Jurkat, Clone E6-1 (cell line): Measurements from ENCODE around the gene JAKMIP1.

Experiments used
- DNase-seq: peaks from one replicate; pipeline ENCODE4 v3.0.0-alpha.2; 2011; ENCODE audit warnings: low read depth, low spot score
- H3K4me3 ChIP-seq: 2 replicates; pipeline ENCODE4 v1.5.1; 2011; ENCODE audit warnings: mild to moderate bottlenecking, low read length, control low read depth, moderate library complexity

Gene JAKMIP1

GRCh38 chr4:6038711-6039110 lies 161.6 kb downstream of the JAKMIP1 start:
- DNase-seq: no peak
- no peak overlapping the region for H3K4me3 ChIP-seq

GRCh38 chr4:6035786-6036185 lies 164.6 kb downstream of the JAKMIP1 start:
- no peak overlapping the region for H3K4me3 ChIP-seq
- no peak for DNase-seq

GRCh38 chr4:6033381-6033780 lies 167.0 kb downstream of the JAKMIP1 start:
- DNase-seq: no peak

GRCh38 chr4:6032249-6033244 lies 167.8 kb downstream of the JAKMIP1 start:
- no peak for DNase-seq
- no peak overlapping the region for H3K4me3 ChIP-seq

More at GRCh38 chr4:6033381-6033780, 167.0 kb downstream of the JAKMIP1 start:
- no peak overlapping the region for H3K4me3 ChIP-seq

GRCh38 chr4:6031846-6032245 lies 168.5 kb downstream of the JAKMIP1 start:
- no peak for DNase-seq

GRCh38 chr4:6030679-6031078 lies 169.7 kb downstream of the JAKMIP1 start:
- no peak for DNase-seq

More at GRCh38 chr4:6031846-6032245, 168.5 kb downstream of the JAKMIP1 start:
- H3K4me3 ChIP-seq: no peak overlapping the region

GRCh38 chr4:6029254-6029653 lies 171.1 kb downstream of the JAKMIP1 start:
- H3K4me3 ChIP-seq: no peak overlapping the region
- no peak for DNase-seq

More at GRCh38 chr4:6030679-6031078, 169.7 kb downstream of the JAKMIP1 start:
- no peak overlapping the region for H3K4me3 ChIP-seq

GRCh38 chr4:6028168-6028567 lies 172.2 kb downstream of the JAKMIP1 start:
- no peak for DNase-seq
- H3K4me3 ChIP-seq: no peak overlapping the region

- H3K4me3 ChIP-seq: no peak overlapping the region
- DNase-seq: no peak
Measured at GRCh38 chr4:6027392-6027791, 173.0 kb downstream of the JAKMIP1 start.

GRCh38 chr4:6024313-6024960 lies 175.9 kb downstream of the JAKMIP1 start:
- no peak overlapping the region for H3K4me3 ChIP-seq
- DNase-seq: no peak

- DNase-seq: no peak
Measured at GRCh38 chr4:6023731-6024130, 176.6 kb downstream of the JAKMIP1 start.

GRCh38 chr4:6022607-6023288 lies 177.6 kb downstream of the JAKMIP1 start:
- H3K4me3 ChIP-seq: no peak overlapping the region
- no peak for DNase-seq

More at GRCh38 chr4:6023731-6024130, 176.6 kb downstream of the JAKMIP1 start:
- H3K4me3 ChIP-seq: no peak overlapping the region

GRCh38 chr4:6021831-6022606 lies 178.3 kb downstream of the JAKMIP1 start:
- DNase-seq: no peak
- H3K4me3 ChIP-seq: no peak overlapping the region

GRCh38 chr4:6020613-6021012 lies 179.7 kb downstream of the JAKMIP1 start:
- no peak overlapping the region for H3K4me3 ChIP-seq
- DNase-seq: no peak

GRCh38 chr4:6019316-6020263 lies 180.8 kb downstream of the JAKMIP1 start:
- DNase-seq: peak; percentile 39

GRCh38 chr4:6018331-6018730 lies 182.0 kb downstream of the JAKMIP1 start, which contains the start of gene C4orf50:
Gene C4orf50 (minus strand): TSS chr4:6018431.
- no peak within 1 kb of the TSS for H3K4me3 ChIP-seq
- DNase-seq: no peak

More at GRCh38 chr4:6019316-6020263, 180.8 kb downstream of the JAKMIP1 start:
- no peak overlapping the region for H3K4me3 ChIP-seq

- no peak overlapping the region for H3K4me3 ChIP-seq
- DNase-seq: no peak
Measured at GRCh38 chr4:6017800-6018199, 182.5 kb downstream of the JAKMIP1 start.

- no peak for DNase-seq
Measured at GRCh38 chr4:6017030-6017429, 183.3 kb downstream of the JAKMIP1 start.

More at GRCh38 chr4:6017030-6017429, 183.3 kb downstream of the JAKMIP1 start:
- no peak overlapping the region for H3K4me3 ChIP-seq
